SK-N-SH (cell line): ENCODE data around the gene DNAH1. TPM values are rescaled to one million over a fixed set of nuclear protein-coding genes. Genes with fewer than 3 reads are reported as not detected.
"Not testable (repeated sequence)": the region's sequence is repeated elsewhere in the genome, so short reads cannot be mapped to it uniquely, and the experiment has no call there.

Experiments used
- CTCF ChIA-PET: fragments of 300-600, 350-600 bp; formaldehyde crosslinking; extraction: SDS; loops from one replicate; lab custom pipeline; 2021; lab: Yijun Ruan, JAX
- POLR2A ChIA-PET: fragments of 350-600 bp; sonication (Branson Sonifier 250); formaldehyde crosslinking; extraction: SDS; loops from one replicate; lab custom pipeline; 2020; ENCODE audit warnings: antibody characterized with exemption, inconsistent platforms; lab: Yijun Ruan, JAX
- DNase-seq: peaks from one replicate; pipeline ENCODE4 v3.0.0; 2012
- H2AFZ ChIP-seq: fragments of 200-600 bp; sonication (generic); 2 replicates; pipeline ENCODE4 v1.8.1; 2016; ENCODE audit warnings: antibody characterized with exemption, mild to moderate bottlenecking, low read depth
- H3F3A ChIP-seq: fragments of 200-600 bp; sonication (generic); replicated peaks from 2 replicates; pipeline ENCODE3; 2016; ENCODE audit warnings: antibody characterized with exemption, mild to moderate bottlenecking; ENCODE audit not compliant: insufficient read depth
- H3K27ac ChIP-seq, 2 experiments: fragments of 200-500 bp in 1 of 2; fragments of 200-600 bp in 1 of 2; sonication (Bioruptor generic) in 1 of 2; sonication (generic), shearing (Covaris generic) in 1 of 2; 2 replicates each; pipeline versions ENCODE4 v1.5.1 to v1.6.1; 2014 to 2016; ENCODE audit warnings: low read depth in 2 of 2, inconsistent platforms in 1 of 2, low read length in 1 of 2, mild to moderate bottlenecking in 1 of 2, mixed read lengths in 1 of 2
- H3K27me3 ChIP-seq: fragments of 200-600 bp; sonication (generic), shearing (Covaris generic); 2 replicates; pipeline ENCODE4 v1.6.1; 2016; ENCODE audit warnings: mixed run types; ENCODE audit not compliant: insufficient read depth
- H3K36me3 ChIP-seq, 2 experiments: fragments of 200-500 bp in 1 of 2; fragments of 200-600 bp in 1 of 2; sonication (Bioruptor generic) in 1 of 2; sonication (generic) in 1 of 2; replicated peaks in 1 of 2; 2 replicates each; pipeline versions ENCODE3 to v1.5.1; 2014 to 2016; ENCODE audit warnings: low read length in 1 of 2, mild to moderate bottlenecking in 1 of 2; ENCODE audit not compliant: insufficient read depth in 2 of 2, control insufficient read depth in 1 of 2
- H3K4me1 ChIP-seq, 2 experiments: fragments of 200-500 bp in 1 of 2; fragments of 200-600 bp in 1 of 2; sonication (Bioruptor generic) in 1 of 2; sonication (generic), shearing (Covaris generic) in 1 of 2; 2 replicates each; pipeline versions ENCODE4 v1.5.1 to v1.6.1; 2014 to 2016; ENCODE audit warnings: low read depth in 1 of 2, low read length in 1 of 2, mixed run types in 1 of 2; ENCODE audit not compliant: insufficient read depth in 2 of 2, control insufficient read depth in 1 of 2
- H3K4me2 ChIP-seq: fragments of 200-600 bp; sonication (generic), shearing (Covaris generic); 2 replicates; pipeline ENCODE4 v1.6.1; 2017; ENCODE audit warnings: mixed run types
- H3K4me3 ChIP-seq, 2 experiments: fragments of 200-500 bp in 1 of 2; fragments of 200-600 bp in 1 of 2; sonication (Bioruptor generic) in 1 of 2; sonication (generic), shearing (Covaris generic) in 1 of 2; 2 replicates each; pipeline versions ENCODE4 v1.5.1 to v1.8.1; 2014 to 2016; ENCODE audit warnings: low read depth in 2 of 2, inconsistent platforms in 1 of 2, low read length in 1 of 2, mild to moderate bottlenecking in 1 of 2, mixed read lengths in 1 of 2, moderate library complexity in 1 of 2
- H3K79me2 ChIP-seq: fragments of 200-600 bp; sonication (generic); 2 replicates; pipeline ENCODE4 v1.8.1; 2017; ENCODE audit warnings: mild to moderate bottlenecking; ENCODE audit not compliant: insufficient read depth
- H3K9ac ChIP-seq: fragments of 200-600 bp; sonication (generic); 2 replicates; pipeline ENCODE4 v1.6.1; 2017; ENCODE audit warnings: mixed run types
- H3K9me2 ChIP-seq: fragments of 200-600 bp; sonication (generic); 2 replicates; pipeline ENCODE4 v1.6.1; 2017; ENCODE audit warnings: mixed run types
- H3K9me3 ChIP-seq: fragments of 200-600 bp; sonication (generic); 2 replicates; pipeline ENCODE4 v1.6.1; 2017; ENCODE audit warnings: mixed run types, mild to moderate bottlenecking, moderate library complexity
- H4K20me1 ChIP-seq: fragments of 200-600 bp; sonication (generic); 2 replicates; pipeline ENCODE4 v1.6.1; 2017; ENCODE audit warnings: mild to moderate bottlenecking, mixed run types; ENCODE audit not compliant: insufficient read depth
- CHD2 ChIP-seq: fragments of 150-350 bp; IDR thresholded peaks from 2 replicates; pipeline ENCODE4 v1.6.1; 2018; ENCODE audit warnings: low read length; ENCODE audit not compliant: partially characterized antibody
- EP300 ChIP-seq, 2 experiments: IDR thresholded peaks; 2 replicates each; pipeline versions ENCODE4 v1.4.0 to v1.6.1; 2012; ENCODE audit warnings: borderline replicate concordance in 1 of 2, low read depth in 1 of 2, low read length in 1 of 2
- GATA2 ChIP-seq: sonication (generic); formaldehyde crosslinking; IDR thresholded peaks from 2 replicates; pipeline ENCODE4 v1.5.0; 2020; ENCODE audit warnings: mild to moderate bottlenecking, missing genetic modification reagents
- MAX ChIP-seq: IDR thresholded peaks from 2 replicates; pipeline ENCODE4 v1.4.0; 2012; ENCODE audit warnings: low read depth
- NRF1 ChIP-seq: IDR thresholded peaks from 2 replicates; pipeline ENCODE4 v1.6.1; 2012; ENCODE audit warnings: low read depth, mild to moderate bottlenecking, low read length
- POLR2AphosphoS5 ChIP-seq: IDR thresholded peaks from 2 replicates; pipeline ENCODE4 v1.6.1; 2012; ENCODE audit warnings: low read depth, low read length
- RXRA ChIP-seq: IDR thresholded peaks from 2 replicates; pipeline ENCODE4 v1.4.0; 2012; ENCODE audit warnings: low read depth, mild to moderate bottlenecking, borderline replicate concordance
- SIN3A ChIP-seq: IDR thresholded peaks from 2 replicates; pipeline ENCODE4 v1.6.1; 2012; ENCODE audit warnings: low read depth, mild to moderate bottlenecking, low read length, moderate library complexity, borderline replicate concordance
- YY1 ChIP-seq: IDR thresholded peaks from 2 replicates; pipeline ENCODE4 v1.4.0; 2012; ENCODE audit warnings: low read depth, mild to moderate bottlenecking
- WGBS: methylation state at CpG from one replicate; pipeline ENCODE4 v1.1.6; 2017; ENCODE audit warnings: low lambda C conversion rate; 5-methylcytosine and 5-hydroxymethylcytosine counted together
- polyA plus RNA-seq, 3 experiments: library from polyadenylated mRNA; depleted of rRNA; stranded (reverse); fragments of >200 nt; gene quantifications; 2 replicates each; pipeline ENCODE4 v1.2.3, GENCODE V29; 2012

DNAH1 gene
- polyA plus RNA-seq, 1 of the 3 experiments (the other 2 are of a cell fraction): 5.1 TPM

GRCh38 chr3:52331906-52332305 is 15.8 kb downstream of the DNAH1 start:
- Histone ChIP-seq H3F3A (no peaks in the 10 kb centered on the region), H3K36me3 (no peaks in the 10 kb centered on the region), H3K27me3 (no peaks in the 10 kb centered on the region), H3K79me2 (no peaks in the 10 kb centered on the region), H3K4me1 (no peaks in the 10 kb centered on the region), H3K27ac (no peak overlapping the region), H4K20me1 (no peaks in the 10 kb centered on the region), H3K4me2 (no peak overlapping the region), H2AFZ (no peak overlapping the region), H3K9me3 (no peaks in the 10 kb centered on the region), H3K4me3 (no peak overlapping the region), H3K9ac (no peak overlapping the region), H3K9me2 (no peaks in the 10 kb centered on the region)
- no peak for TF ChIP-seq SIN3A
- TF ChIP-seq GATA2 (CRISPR knock-in tag): no peak
- TF ChIP-seq NRF1: no peak
- no peak for TF ChIP-seq CHD2
- TF ChIP-seq EP300 (IDR thresholded peaks at IDR 0.05; ENCODE audit: borderline replicate concordance in 1 of 2, low read depth in 1 of 2, low read length in 1 of 2): no peak
- no peak for TF ChIP-seq POLR2AphosphoS5
- POLR2A ChIA-PET: no interaction called here
- CTCF ChIA-PET: interaction anchor here (0.5 to 32.8 kb wide), 4 partner anchors 7 to 112 kb away, joined by 3 to 504 read pairs (median 42); partner anchors contain the start of gene GLYCTK
- WGBS: 80% methylated on average over 9 of the region's 15 CpGs
- no peak for DNase-seq

GRCh38 chr3:52333869-52334557 is 17.9 kb downstream of the DNAH1 start:
- no peaks in the 10 kb centered on the region for H3K27me3 ChIP-seq
- no peaks in the 10 kb centered on the region for H3K9me3 ChIP-seq
- CTCF ChIA-PET: interaction anchor here (13.0 to 32.8 kb wide), 2 partner anchors 40 to 110 kb away, joined by 109 to 504 read pairs; partner anchors contain the start of genes GLYCTK and TLR9
- no peak overlapping the region for H3K4me3 ChIP-seq
- H3K27ac ChIP-seq: no peak overlapping the region
- H3K9me2 ChIP-seq: no peaks in the 10 kb centered on the region
- no peaks in the 10 kb centered on the region for H4K20me1 ChIP-seq
- no peak overlapping the region for H3K9ac ChIP-seq
- TF ChIP-seq MAX: no peak
- TF ChIP-seq POLR2AphosphoS5: no peak
- no peak for TF ChIP-seq SIN3A
- no peak for TF ChIP-seq YY1
- POLR2A ChIA-PET: no interaction called here
- peaks cover 0 to 3% of the 10 kb centered on the region in 2 experiments; a peak in 1 of 4 replicates for H3K4me1 ChIP-seq
- no peaks in the 10 kb centered on the region for H3K36me3 ChIP-seq
- WGBS: 97% methylated on average over 4 of the region's 4 CpGs
- H3F3A ChIP-seq: no peaks in the 10 kb centered on the region
- H2AFZ ChIP-seq: no peak overlapping the region
- H3K79me2 ChIP-seq: no peaks in the 10 kb centered on the region
- no peak overlapping the region for H3K4me2 ChIP-seq
- no peak for DNase-seq

- POLR2A ChIA-PET: interaction anchor here (0.6 kb wide), 1 partner anchor 61 kb away, joined by 3 read pairs; no protein-coding TSS in a partner anchor
- H3K9me3 ChIP-seq: not testable (repeated sequence)
Measured at GRCh38 chr3:52338131-52338530, 22.0 kb downstream of the DNAH1 start.

More at GRCh38 chr3:52338131-52338530, 22.0 kb downstream of the DNAH1 start:
- not testable (repeated sequence) for H3K27me3 ChIP-seq, H3F3A ChIP-seq, DNase-seq, H3K9me2 ChIP-seq, H3K4me1 ChIP-seq, H3K79me2 ChIP-seq, H3K36me3 ChIP-seq, H3K27ac ChIP-seq, H2AFZ ChIP-seq, H3K9ac ChIP-seq, H4K20me1 ChIP-seq, H3K4me3 ChIP-seq
- TF ChIP-seq RXRA: 0 out of 2 replicates have a peak, but pooled peaks have one; percentile 22
- CTCF ChIA-PET: interaction anchor here (1.2 to 32.8 kb wide), 16 partner anchors 10 to 115 kb away, joined by 4 to 504 read pairs (median 19); partner anchors contain the start of genes GLYCTK, SEMA3G, TLR9 and TWF2
- 71% methylated on average over 8 of the region's 8 CpGs for WGBS
- H3K4me2 ChIP-seq: 0 out of 2 replicates have a peak overlapping the region, but pooled peaks have one; percentile 7
